Hippocampal formation (tissue), 2 donors: ENCODE results near the gene CD96.
"Not testable (repeated sequence)": the region's sequence is repeated elsewhere in the genome, so short reads cannot be mapped to it uniquely, and the experiment has no call there.

Experiments
- DNase-seq, 2 donors: peaks; one replicate each; lab custom pipeline; 2025; lab: John Stamatoyannopoulos, UW

CD96 gene

DNA sequence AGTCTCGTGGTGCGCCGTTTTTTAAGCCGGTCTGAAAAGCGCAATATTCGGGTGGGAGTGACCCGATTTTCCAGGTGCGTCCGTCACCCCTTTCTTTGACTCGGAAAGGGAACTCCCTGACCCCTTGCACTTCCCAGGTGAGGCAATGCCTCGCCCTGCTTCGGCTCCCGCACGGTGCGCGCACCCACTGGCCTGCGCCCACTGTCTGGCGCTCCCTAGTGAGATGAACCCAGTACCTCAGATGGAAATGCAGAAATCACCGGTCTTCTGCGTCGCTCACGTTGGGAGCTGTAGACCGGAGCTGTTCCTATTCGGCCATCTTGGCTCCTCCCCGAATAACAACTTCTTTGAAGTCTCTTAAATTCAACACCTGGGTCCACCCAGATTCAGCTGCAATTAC lies 19.9 kb downstream of the CD96 start:
- not testable (repeated sequence) for DNase-seq

DNA sequence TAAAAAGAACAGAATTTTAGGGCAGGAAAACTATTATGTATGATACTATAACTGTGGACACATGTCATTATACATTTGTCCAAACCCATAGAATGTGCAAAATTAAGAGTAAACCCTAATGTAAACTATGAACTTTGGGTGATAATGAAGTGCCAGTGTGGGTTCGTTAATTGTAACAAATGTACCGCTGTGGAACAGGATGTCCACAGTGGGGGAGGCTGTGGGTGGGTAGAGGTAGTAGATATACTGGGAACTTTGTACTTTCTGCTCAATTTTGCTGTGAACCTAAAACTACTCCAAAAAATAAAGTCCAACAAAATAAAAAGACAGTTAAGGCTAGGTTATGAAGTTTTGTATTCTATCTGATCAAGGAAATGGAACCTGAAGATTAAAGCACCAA lies 24.8 kb downstream of the CD96 start:
- no peak for DNase-seq

DNA sequence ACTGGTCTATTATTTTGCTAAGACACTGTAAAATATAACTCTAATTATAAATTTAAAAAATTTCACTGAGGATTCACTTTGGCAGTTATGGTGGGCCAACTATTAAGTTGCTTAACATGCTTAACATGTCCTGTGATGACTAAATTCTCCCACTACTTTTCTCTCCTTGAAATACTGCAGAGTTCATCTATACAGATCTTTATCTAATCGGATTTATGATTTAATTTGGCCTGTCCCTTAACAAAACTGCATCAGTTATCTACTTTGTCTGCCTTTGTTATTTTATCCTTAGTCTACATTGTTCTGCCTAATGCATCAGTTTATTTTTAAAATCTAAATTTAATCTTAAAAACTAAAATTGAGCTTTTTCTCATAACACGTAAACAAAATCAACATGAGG lies 26.4 kb downstream of the CD96 start:
- no peak for DNase-seq

DNA sequence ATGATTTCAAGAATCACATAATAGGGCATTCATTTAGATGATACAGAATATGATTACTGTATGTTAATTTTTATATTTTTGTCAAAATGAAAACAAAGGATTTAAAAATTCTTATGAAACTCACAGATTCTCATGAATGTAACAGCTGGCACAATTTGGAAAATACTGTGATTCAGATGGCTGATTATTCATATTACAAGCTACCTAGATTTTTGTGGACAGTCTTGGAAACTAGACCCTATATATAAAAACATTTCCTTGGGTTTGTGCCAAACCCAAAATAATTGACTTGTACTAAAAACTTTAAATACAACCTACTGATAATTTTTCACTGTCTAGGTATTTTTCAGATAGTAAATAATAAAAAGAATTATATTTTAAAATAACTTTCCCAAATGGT lies 26.9 kb downstream of the CD96 start:
- no peak for DNase-seq

DNA sequence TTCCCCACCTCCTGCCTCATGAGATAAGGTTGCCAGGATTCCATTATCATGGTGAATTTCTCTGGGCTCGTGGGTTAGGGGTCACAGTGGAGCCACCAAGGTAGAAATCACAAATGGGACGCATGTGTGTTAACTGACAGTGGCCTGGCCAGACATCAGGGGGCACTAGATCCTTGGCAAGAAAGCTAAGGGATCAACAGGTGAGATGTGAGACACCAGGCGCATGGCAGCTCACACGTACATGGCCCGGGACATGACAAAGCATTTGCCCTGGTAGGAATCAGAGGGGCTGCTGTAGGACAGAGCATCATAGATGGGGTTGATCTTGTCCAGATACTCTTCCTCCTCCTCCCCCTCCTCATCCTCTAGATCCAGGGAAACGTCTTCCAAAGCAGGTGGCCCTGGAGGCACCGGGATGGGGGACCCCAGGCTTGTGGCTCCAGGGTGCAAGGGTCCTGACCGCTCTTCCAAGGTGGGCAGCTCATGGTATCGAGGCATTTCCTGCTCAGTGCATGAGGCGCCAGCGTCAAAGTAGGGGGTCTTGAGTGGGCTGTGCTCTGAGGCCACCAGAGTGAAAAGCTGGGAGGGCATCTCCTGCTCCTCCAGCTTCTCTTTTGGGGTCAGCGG lies 28.5 kb downstream of the CD96 start:
- no peak for DNase-seq

DNA sequence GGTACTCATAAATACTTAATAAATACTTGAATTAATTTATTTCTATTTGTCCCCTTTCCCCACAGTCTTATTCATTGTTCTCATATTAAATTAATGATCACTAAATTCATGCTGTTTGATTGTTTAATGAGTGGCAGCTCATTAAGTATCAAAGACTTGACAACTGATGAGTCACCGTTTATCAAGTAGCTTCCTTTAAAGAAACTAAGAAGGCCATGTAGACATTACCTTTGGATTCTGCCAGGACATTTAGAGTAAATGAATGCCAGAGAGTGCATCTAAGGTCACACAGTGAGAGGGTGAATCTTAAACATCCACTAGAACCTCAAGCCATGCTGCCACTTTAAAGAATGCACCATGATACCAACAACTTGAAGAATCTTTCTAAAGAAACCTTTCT lies 29.3 kb downstream of the CD96 start:
- DNase-seq = no peak

DNA sequence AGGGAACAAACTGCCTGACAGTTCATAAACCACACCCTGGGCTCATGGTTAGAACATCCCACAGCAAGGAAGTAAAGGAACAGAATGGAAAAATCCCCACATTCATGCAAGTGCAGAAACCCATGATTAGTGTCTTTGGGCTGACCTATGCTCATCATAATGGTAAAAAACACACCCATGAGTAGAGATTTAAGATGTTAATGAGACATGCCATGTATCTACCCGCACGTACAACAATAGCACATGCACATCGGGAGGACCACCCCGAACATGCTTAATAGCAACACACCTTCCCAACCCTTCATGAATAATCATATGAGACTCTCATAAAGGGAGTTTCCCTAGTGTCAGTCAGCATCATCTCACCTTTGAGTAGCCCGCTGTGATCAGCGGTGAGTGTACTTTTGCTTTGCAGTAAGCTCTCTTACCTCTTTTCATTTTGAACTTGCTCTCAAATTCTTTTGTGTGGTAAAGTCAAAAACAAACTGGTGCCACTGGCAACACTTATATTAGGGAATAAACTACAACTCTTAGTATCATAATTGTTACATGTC lies 30.0 kb downstream of the CD96 start:
- DNase-seq = no peak

DNA sequence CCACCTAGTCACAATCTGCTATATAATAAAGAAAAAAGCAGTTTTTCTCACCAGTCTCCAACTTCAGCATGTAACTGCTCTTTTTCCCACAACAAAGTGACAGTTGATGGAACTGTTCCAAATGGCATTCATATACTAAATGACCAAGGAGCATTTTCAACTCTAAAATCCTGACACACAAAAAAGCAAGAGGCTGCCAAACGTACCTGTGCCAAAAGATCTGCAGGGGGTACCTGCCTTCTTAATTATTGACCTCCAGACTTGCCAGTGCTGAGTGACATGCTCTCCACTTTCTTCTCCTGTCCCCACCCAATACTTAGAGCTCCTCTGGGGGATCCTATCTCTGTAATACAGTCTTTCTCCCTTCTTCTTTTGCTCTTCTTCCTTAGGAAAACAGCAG lies 35.1 kb downstream of the CD96 start:
- no peak for DNase-seq

DNA sequence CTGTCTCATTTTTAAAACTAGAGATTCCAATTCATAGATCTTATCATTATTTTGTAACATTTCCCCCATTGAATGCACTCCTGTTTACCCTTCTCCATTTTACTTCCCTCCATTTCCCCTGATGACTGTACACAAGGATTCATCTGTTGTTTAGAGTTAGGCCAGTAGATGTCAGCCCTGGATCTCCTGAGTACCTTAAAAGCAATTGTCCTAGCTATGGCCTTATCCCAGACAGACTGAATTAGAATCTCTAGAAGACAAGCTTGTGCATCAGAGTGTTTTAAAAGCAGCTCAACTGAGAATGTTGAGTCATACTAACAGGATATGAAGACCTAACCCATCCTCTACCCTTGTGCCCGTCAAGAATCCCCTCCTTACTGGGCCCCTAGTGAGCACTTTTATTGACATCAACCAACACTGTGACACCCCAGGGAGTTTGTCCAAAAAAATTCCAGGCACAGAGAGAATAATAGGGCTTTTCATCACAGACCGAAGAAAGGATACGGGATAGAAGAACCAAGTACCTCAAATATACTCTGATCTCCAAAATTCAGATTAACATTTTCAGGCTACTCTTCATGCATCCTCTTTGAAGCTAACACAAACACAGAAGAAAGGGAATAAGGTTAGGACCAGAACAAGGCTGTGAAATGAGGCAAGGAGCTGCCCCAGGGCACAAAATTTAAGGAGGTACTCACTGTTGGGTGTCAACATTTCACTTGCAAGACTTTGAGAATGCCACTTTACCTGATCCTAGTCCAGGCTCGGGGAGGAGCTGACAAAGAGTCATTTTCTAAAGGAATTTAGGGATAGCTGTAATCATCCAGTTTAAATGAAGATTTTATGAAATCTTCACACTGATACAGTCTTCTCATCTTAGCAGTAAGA lies 36.0 kb downstream of the CD96 start:
- DNase-seq = no peak

DNA sequence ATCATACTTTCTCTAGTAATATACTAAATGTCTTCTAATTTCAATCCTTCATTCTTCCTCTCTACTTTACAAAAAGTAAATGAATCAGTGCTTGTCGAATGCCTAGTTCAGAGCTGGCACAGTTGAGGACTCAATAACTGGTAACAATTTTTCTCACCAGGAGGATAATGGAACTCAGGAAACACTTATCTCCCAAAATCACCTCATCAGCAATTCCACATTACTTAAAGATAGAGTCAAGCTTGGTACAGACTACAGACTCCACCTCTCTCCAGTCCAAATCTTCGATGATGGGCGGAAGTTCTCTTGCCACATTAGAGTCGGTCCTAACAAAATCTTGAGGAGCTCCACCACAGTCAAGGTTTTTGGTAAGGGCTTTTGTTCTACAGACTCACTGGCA lies 36.9 kb downstream of the CD96 start:
- DNase-seq = no peak

DNA sequence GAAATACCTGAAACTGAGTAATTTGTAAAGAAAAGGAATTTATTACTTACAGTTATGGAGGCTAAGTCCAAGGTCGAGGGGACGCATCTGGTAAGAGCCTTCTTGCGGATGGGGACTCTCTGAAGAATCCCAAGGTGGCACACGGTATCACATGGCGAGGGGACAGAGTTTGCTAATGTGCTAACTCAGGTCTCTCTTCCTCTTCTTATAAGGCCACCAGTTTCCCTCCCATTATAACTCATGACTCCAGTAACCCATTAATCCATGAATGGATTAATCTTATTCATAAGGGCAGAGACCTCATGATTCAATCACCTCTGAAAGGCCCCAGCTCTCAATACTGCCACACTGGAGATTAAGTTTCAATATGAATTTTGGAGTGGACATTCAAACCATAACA lies 37.5 kb downstream of the CD96 start:
- DNase-seq = no peak

DNA sequence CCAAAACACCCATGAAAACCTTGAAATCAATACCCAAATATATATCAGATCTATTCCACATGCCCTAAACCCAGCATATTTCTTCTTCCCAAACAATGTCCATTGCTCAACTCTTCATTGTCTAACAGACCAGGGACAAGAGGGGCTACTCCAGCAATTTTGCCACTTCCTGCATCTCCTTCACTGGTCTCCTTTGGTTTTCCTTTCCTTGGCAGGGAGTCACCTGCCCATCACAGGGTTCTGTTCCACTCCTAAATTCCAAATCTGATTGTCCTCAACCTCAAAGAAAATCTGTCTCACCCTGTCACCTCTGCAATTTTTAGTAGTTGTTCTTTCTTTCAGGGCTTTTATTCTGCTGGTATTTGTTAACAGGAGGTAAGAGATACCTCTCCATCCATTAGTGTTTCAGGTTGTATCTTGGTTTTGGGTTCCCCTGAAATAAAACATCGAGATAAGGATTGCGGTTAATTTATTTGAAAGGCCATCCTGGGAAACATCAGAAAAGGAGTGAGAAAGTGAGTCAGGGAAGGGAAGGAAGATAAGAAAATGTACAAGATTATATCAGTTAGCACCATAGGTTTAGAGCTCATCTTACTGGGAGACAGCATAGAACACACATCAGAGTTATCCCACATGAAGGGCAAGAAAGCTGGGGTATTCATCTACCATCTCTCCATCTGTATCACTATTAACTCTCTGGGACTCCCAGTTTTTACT lies 39.6 kb downstream of the CD96 start:
- no peak for DNase-seq

DNA sequence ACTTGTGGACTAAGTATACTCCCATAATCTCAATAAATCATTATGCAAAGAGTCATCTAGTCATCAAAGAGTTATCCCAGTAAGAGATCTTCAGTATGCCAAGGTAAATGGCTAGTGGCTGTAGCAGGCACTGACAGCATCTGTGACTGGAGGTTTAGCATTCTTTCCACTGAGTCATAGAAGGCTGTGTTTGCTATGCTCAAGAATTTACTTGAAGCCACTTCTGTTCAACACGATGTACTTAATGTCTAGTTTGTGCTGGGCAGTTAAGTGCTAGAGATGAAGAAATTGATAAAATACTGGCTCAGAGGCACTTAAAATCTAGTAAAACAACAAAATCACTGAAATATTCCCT lies 40.1 kb downstream of the CD96 start:
- no peak for DNase-seq

DNA sequence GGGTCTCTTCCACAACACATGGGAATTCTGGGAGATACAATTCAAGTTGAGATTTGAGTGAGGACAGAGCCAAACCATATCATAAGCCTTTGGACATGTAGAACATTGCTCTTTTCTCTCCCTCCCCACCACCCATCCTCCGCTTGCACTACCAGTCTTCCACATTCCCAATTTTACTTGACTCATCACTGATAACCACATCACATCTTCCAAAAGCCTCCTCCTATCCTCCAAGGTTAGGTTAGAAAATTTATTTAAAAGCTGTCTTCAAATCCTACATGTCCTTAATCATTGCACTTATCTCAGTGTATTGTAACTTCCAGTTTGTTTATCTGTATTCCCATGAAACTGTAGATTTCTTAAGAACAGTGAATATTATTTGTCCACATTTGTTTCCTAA lies 42.7 kb downstream of the CD96 start:
- no peak for DNase-seq

DNA sequence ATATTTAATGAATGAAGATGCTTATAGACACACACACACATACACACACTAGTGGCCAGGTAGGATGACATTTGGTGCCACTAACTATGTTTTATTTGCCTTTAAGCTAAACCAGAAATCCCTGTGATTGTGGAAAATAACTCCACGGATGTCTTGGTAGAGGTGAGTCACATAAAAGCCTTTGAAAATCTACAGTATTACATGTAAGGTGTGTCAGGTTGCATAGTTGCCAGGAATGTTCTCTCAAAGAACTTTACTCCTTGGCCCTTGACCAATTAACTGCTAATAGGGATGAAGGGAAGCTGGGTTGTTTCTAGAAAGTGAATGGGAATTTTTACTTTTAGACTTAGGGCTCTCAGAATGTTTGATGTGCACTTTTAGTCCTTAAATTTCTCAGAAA lies 43.2 kb downstream of the CD96 start:
- DNase-seq = no peak

DNA sequence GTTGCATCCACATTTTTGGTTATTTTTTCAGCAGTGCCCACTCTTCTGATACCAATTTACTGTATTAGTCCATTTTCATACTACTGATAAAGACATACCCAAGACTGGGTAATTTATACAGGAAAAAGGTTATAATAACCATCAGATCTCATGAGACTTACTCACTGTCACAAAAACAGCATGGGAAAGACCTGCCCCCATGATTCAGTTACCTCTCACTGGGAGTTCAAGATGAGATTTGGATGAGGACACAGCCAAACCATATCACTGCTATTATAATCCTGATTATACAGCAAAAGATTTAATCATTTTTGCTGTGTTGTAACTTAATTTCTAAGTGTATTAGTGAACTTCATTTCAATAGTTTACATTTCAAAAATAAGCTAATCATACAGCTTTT lies 46.5 kb downstream of the CD96 start:
- DNase-seq = no peak

DNA sequence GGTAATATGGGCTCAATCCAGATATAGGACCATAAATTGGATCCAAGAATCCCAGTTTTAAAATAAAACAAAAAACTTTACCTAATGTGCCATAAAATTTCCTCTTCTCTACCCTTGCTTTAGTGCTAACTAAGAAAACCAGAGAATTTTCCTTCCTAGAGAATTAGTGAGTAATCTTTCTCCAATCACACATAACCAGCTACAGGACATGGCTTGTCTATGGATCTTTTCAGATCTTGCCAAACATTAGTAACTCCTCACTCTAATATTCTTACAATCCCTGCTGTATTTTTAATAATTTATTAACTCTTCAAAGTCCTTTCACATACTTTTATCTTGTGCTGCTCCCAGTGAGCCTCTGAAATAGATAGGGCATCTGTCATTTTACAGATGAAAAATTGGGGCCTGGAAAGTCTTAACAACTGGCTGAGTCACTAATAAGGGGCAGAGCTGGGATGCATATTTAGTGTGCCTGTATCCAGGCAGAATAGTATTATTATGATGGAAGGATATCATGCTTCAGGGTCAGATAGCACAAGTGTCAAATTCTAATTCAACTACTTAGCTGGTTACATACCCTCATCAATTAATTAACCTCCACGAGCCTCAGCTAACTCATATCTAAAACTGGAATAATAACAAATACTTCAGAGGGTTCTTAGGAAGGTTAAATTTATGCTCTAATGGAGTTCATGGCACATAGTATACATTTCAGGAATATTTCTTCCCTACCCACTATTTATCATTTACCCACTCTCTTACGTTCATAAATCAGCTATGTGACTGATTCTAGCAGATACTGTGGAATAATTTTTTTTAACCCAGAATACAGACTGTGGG lies 47.5 kb downstream of the CD96 start:
- no peak for DNase-seq

DNA sequence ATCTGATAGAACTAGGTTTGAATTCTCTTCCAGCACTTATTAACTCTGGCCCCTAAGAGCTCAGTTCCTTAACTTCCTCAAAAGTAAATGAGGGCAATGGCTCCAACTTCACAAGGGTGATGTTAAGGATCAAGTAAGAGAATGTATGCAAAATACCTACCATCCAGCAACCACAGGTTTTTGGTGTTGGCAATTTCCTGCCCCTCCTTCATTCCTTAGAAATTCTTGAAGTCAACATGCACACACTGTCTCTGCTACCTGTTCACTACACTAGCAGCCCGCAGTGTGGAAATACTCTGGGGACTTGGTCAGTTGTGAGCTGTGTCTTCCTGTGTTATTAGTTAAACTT lies 48.1 kb downstream of the CD96 start:
- DNase-seq = no peak

DNA sequence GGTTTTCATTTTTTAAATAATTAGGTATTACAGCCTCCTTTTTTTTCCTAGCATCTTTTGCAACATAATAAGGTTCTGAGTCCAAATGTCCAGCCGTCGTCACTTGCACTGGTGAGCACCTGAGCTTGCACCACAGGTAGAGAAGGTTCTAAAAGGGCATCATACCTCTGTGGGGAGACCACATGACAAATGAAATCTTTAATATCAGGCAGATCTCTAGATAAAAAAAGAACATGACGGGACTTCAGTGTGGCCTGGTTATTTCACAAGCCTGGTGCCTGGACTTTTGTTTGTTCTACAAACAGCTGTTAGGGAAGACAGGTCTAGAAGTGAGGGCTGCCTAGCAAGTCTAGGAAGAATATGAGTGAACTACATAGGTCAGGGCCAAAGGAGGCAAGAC lies 49.6 kb downstream of the CD96 start:
- DNase-seq = no peak

DNA sequence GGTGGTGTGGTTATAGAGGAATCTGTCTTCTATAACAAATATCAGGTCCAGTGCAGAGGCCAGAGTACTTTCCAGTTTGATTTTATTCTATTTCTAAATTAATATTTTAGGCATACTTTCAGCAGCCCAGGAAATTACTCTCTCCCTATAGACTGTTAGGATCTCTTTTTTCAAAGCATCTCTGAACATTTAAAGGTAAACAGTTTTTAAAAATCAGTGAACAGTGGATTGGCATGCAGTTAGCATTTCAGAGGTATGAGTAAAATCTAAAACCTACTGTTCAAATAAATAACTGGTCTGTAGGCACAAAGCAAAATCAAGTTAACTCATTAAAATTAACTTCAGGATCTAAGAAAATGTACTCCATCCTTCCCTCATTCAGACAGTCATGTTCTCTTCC lies 50.1 kb downstream of the CD96 start:
- no peak for DNase-seq

DNA sequence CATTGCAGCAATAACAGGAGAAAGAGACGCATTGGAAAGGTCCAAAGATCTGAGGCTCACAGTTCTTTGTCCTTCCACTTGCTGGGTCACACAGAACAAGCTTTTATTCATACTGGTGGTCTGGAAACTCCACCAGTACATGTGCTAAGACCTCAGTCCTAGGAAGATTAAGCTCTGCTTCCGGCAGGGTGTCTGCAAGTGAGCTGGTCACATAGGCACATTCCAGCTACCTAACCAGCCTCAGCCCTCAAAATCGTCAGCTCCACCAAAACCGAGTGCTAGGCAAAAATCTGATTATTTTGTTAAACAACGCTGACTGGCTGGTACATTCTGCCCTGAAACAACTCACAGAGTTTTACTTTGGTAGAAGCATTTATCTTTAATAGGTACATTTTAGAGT lies 50.9 kb downstream of the CD96 start:
- DNase-seq = no peak

DNA sequence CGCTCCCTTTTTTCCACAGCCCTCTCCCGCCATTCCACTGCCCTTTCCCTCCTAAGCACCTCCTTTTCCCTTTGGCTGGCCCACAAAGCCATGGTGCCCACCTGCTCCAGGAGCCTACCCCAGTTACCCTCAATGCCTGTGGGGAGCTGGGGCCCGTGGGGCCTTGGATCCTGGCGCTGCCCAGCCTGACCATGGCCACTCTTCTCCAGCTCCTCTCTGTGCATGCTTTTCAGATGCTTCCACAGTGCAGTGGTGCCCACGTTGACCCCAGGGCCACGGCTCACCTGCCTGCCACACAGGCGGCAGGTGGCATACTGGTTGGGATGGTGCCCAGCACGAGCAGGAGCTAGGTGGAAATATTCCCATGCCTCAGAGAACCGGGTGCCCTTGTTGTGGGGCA lies 51.7 kb downstream of the CD96 start:
- DNase-seq = no peak
